NOMO-1 treated with DMSO at 0.1 percent for 48 hours (cell line): ENCODE data around the gene HBP1.
"Not testable (repeated sequence)": the region's sequence is repeated elsewhere in the genome, so short reads cannot be mapped to it uniquely, and the experiment has no call there.

Experiments used
- DNase-seq: peaks from one replicate; lab custom pipeline; 2025; ENCODE audit not compliant: unreplicated experiment; lab: John Stamatoyannopoulos, UW

Gene HBP1

GRCh38 chr7:107154826-107155225, 14.0 kb upstream of the HBP1 start:
- no peak for DNase-seq

GRCh38 chr7:107155726-107156125, 13.1 kb upstream of the HBP1 start:
- DNase-seq: not testable (repeated sequence)

- no peak for DNase-seq
Observed at GRCh38 chr7:107157091-107157490, 11.7 kb upstream of the HBP1 start.

GRCh38 chr7:107158028-107158427, 10.8 kb upstream of the HBP1 start:
- DNase-seq: no peak

GRCh38 chr7:107160389-107160788, 8.4 kb upstream of the HBP1 start:
- DNase-seq: no peak

- no peak for DNase-seq
Observed at GRCh38 chr7:107161415-107161814, 7.4 kb upstream of the HBP1 start.

- no peak for DNase-seq
Observed at GRCh38 chr7:107162475-107162874, 6.3 kb upstream of the HBP1 start.

- no peak for DNase-seq
Observed at GRCh38 chr7:107164092-107164491, 4.7 kb upstream of the HBP1 start.

GRCh38 chr7:107165341-107165740, 3.5 kb upstream of the HBP1 start:
- peak; percentile 1 for DNase-seq

- no peak for DNase-seq
Observed at GRCh38 chr7:107166736-107167426, 1.9 kb upstream of the HBP1 start.

- peak; percentile 57 for DNase-seq
Observed at GRCh38 chr7:107167483-107168232, 1.1 kb upstream of the HBP1 start.

- DNase-seq: peak; percentile 79
Observed at GRCh38 chr7:107169120-107170050, 582 bp downstream of the HBP1 start.

GRCh38 chr7:107170051-107170915, 1.5 kb downstream of the HBP1 start:
- peak; percentile 7 for DNase-seq

- no peak for DNase-seq
Observed at GRCh38 chr7:107171496-107171895, 2.7 kb downstream of the HBP1 start.

- no peak for DNase-seq
Observed at GRCh38 chr7:107172276-107173032, 3.7 kb downstream of the HBP1 start.

GRCh38 chr7:107173191-107173590, 4.4 kb downstream of the HBP1 start:
- DNase-seq: no peak

GRCh38 chr7:107173691-107174406, 5.0 kb downstream of the HBP1 start:
- DNase-seq: no peak

GRCh38 chr7:107179326-107180164, 10.7 kb downstream of the HBP1 start:
- no peak for DNase-seq
